HG03442 (cell line): ENCODE results near the gene MED31.
A peak's percentile ranks its signal among the peaks of the same experiment; 100 is the strongest.
"Not testable (repeated sequence)": the region's sequence is repeated elsewhere in the genome, so short reads cannot be mapped to it uniquely, and the experiment has no call there.

Experiments
- ATAC-seq: cut with Tn5 transposase; IDR thresholded peaks from one replicate; pipeline ENCODE4 v1.9.1; 2021; ENCODE audit warnings: mild to moderate bottlenecking, moderate library complexity; ENCODE audit not compliant: unreplicated experiment

MED31 gene

DNA sequence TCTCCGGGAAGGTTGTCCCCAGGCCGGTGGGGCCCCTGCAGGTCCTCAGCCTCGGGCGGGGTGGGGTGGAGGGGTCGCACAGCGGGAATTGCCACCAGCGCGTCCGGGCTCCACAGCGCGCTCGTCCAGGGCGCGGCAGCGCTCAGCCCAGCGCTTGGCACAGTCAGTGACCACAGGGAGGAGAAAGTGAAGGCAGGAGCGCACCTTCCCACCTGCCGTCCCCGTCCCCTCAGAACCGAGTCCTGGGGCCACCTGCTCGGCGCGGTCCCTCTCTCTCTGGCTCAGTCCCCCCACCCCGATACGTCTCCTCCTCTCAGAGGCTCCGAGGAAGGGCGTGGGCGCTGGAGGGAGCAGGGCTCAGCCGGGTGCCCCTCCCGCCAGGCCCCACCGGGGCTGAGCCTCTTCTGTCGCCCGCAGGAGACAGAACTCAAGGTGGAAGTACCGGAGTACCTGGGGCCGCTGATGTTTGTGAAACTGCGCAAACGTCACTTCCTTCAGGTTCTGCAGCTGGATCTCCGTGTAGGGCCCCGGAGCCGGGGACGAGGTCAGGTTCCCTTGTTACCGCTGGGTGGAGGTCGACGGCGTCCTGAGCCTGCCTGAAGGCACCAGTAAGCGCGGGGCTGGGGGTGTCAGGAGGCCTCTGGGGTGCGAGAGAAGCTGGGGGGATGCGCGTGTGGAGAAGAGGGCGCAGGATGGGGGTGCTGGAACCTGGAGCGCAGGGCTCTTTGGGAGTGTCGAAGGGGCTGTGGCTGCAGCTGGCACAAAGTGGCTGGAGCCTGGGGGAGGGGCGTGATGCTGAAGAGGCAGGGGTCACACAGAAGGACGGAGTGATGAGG lies 5.6 kb upstream of the MED31 start:
- not testable (repeated sequence) for ATAC-seq

DNA sequence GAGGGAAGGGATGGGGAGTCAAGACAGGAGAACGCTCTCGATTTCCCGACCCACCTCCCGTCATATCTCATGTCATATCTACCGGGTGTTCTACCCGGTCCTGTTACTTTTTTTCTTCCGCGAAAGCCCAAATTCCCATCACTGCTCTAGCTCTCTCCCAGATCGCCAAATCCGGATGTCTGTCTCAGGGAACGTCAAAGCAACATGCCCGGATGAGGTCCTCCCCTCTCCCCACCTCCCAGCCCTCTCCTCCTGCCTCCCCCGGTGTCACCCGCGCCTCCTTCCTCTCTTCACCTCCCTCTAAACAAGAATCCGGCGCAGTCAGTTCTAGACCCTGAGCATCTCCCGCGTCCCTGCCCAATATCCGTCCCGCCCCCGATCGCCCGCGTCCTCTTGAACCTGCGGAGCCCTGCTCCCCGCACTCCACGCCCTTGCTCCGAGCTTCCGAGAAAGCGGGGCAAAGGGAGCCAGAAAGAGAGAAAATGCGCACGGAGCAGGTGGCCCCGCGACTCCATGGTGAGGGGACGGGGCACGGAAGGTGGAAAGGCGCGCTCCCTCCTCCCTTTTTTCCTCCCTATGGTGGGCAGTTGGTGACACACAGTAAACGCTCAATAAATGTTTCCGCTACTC lies 4.4 kb upstream of the MED31 start:
- ATAC-seq = not testable (repeated sequence)

DNA sequence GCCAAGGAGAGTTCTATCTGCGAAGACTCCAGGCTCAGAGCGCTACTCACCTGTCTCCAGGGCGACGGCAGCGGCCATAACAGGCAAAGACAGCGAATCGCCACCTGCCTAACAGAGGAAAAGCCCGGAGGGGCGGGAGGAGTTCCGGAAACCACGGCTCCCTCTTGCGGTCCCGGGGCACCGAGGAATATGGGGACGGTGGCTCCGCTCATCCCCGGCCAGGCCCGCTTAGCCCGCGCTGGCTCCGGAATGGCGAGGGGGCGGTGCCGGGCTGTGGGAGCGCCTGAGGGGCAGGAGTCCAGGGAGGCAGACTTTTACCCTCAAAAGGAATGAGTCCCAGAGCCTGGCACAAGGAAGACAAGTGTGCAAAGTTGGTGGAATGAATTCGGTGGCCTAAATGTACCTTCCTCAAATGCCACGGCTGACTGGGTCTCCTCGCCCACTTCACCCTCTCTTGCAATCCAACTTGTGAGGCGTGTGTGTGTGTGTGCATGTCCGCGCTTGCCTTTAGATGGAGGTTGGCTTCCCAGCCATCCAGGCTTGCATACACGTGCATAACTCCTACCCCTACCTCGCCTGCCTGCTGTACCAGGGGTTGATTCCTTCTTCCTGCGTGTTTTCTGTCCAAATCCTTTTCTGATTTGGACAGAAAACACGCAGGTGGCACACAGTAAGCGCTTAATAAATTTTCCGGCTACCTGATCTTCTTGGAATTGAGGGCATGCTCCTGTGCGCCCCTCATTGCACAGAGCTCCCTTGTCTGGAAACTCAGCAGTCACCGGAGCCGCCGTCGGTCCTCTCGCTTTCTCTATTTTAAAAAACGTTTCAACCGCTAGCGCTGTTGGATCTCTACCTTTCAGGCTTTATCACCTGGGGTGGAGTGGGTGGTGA lies 3.7 kb upstream of the MED31 start:
- no peak for ATAC-seq

DNA sequence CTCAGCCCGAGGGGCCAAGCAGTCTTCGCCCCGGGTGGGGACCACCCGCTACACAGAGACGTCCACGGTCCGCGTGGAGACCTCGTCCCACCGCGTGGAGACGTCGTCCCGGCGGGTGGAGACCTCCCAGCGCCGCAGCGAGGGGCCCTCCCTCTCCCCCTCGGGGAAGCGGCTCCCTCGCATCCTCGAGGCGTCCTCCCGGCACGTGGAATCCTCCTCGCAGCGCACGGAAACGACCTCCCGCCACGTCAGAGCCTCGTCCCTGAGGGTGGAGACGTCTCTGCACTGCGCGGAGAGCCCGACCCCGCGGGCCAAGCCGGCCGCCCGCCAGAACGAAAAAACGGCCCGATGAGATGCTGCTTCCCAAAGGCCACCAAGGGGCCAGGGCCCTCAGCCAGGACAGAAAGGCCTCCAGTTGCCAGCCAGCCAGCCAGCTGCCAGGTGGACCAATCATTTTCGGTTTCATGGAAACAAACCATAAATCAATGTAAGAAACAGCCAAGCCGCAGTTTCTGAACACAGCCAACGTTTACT lies 581 bp upstream of the MED31 start:
- ATAC-seq = peak; percentile 18

DNA sequence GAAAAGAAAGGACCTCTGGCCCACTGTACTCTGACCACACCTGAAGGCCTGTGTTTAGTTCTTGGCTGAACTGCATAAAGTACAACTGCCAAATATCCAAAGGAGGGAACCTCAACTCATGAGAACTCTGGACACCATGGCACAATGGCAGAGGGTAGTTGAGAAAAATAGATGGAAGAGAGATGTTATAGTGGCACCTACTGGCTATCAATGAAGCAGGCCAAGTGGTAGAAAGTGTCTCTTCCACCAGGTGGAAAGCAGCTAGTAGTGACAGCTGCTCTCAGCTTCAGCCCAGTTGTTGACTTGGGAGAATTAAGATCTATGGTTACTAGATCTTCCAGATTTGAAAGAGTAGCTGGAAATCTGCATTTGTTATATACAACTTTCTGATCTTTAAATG lies 3.2 kb downstream of the MED31 start:
- ATAC-seq = no peak

DNA sequence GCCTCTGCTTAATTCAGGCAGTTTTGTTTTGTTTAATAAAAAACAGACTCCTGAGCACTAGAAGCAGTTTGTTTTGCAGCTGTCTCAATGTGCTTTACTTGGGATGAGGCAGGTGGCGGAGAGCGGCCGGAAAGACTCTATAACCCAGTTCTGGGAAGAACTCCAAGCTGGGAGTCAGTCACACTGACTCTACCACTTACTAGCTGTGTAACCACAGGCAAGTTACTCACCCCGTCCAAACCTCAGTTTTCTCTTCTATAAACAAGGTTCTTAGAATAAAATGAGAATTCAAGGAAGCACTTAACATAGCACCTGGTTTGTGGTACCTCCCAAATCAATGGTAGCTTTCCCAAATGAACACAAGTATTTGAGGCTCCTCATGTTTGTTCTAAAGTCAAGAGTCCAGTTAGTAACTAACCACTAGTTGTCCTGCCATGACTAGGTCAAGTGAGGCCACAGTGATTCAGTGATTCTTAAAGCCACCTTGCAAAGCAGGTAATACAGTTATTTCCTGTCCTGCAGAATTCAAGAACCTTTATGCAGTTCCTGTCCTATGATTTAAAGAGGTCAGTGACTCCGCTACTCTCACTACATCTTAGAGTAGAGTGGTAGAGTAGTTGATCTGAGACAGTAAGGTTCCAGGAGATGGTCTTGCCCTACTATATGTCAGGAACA lies 7.8 kb downstream of the MED31 start:
- ATAC-seq = no peak

DNA sequence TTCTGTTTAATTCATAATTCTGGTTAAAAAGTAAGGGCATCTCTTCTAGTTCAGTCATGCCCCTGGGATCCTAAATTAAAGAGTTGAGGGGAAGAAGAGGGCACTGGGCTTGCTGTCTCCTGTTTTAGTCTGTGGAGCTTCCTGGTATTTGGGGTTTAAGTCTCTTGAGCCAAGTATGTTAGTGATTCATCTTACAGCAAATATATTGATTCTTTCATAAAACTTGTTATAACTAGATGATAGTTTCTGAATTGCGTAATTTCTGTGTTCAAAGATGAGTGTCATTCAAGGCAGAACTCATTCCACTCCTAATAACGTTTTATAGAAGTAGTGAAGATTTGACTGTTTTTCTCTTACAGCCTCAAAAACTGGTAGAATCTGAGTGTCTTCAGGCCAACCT lies 8.8 kb downstream of the MED31 start:
- no peak for ATAC-seq

DNA sequence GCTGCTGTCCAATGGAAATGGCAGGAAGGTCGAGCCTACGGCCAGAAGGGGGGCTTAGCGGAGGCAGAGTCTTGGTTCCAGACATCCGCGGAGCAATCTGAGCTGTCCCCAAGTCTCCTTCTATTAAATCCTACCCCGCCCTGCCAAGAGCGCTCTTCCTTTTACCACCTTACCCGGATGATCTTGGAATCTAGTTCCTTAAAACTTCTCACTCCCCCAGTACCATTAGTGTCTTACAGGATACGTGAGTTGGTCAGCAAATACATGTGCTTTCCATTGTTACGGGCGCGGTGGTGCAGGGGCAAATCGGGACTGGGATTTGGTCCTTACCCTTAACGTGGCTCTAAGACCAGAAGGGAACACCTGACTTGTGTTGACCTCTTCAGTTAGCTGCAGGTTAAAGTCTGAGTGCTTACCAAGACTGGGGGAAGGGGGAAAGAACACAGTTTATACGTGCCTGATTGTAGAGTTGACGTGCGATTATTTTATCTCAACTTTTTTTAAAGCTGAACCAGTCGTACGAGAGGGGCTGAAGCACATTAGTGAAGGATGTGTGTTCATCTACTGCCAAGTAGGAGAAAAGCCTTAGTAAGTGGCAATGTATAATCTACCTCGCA lies 10.1 kb downstream of the MED31 start:
- ATAC-seq = peak; percentile 16

DNA sequence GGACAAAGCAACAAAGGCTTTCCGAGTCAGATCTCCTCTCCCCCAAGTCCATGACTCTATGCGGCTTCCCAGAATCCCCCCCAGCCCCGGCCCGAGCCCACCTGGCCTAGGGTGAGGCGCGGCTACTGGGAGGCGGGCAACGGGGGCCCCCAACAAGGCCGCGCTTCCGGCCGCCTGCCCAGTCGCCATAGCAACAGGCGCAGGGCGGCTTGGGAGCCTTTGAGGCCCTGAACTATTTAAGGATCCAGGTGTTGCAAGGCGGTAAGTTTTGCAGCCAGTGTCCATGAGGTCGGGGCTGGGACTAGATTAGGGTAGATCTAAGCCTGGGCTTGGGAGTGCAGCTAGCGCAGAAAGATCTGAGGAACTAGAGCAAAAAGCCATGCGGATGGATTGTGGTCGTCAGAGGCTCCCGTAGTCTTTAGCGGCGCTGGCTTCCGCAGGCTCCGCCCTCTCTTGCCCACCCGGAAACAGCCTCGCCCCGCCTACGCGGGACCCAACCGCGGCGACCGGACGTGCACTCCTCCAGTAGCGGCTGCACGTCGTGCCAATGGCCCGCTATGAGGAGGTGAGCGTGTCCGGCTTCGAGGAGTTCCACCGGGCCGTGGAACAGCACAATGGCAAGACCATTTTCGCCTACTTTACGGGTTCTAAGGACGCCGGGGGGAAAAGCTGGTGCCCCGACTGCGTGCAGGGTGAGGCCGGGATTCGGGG lies 10.7 kb downstream of the MED31 start, which contains the start of the genes KIAA0753 and TXNDC17:
TSS of gene KIAA0753 (minus strand) at position 176 of the 711 bp plus-strand sequence. CDS start 5,608 bp downstream, outside the sequence.
TSS of gene TXNDC17 (plus strand) at position 525 of the 711 bp plus-strand sequence. CDS start at position 548, 23 bp downstream.
- ATAC-seq = peak; percentile 83

DNA sequence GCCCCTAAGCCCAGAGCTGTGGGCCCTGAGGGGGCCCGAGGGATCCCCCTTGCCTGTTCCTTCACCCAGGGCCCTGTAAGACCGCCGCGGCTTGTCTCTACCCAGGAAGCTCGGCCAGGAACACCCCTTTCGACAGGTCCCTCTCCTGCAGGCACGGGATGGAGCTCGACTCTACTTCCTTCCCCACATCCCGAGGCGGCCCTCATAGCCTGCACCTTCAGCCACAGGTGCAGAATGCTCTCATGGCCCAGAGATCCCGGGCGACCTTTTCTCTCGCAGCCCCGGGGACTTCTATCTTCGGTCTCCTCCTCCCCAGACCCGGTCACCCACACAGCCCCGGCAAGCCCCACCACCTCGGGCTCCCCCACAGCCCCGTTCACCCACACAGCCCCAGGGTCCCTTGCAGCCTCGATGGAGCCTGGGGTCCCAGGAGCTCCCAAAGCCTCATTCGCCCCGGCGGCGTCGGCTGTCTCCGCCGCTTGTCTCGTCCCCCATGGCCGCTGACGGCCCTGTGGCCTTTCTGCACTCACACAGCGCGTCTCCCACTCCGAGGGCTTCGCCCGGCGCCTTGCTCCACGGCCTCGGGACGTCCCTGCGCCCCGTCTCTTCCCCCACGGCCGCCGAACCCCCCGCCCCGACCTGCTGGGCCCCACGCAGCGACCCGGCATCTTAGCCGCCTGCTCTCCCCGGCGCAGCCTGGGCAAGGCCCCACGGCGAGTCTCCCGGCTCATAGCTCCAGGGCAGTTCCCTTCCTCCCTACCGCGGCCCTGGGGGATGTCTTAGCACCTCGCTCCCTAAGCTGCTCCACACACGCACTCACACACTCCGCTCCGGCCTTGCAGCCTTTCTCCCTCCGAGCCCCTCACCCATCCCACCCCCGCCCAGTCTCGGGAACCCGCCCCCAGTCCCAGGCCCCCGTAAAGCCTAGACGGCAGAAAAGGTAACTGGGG lies 11.5 kb downstream of the MED31 start:
- ATAC-seq = no peak

DNA sequence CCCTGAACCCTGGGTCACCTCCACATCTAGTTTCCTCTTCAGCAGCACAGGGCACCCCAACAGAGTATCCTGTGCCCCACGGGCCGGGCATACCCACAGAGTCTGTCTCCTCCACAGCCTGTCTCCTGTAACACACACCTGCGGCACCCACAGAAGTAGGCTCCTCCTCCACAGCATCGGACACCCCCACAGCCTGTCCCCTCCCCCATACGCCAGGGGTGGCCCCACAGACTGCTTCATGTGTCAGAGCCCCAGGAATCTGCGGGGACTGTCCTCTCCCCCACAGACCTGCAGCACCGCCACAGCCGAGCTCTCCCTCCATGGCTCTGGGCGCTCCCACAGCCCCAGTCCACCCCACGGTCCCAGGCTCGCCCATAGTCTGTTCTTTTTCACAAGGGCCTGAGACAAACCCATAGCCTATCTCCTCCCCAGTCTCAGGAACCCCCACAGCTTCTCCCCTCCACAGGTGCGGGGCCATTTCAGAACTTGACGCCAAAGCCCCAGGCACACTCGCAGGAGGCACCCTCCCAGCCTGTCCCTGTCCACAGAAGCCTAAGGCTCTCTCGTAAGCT lies 12.3 kb downstream of the MED31 start:
- ATAC-seq = no peak

DNA sequence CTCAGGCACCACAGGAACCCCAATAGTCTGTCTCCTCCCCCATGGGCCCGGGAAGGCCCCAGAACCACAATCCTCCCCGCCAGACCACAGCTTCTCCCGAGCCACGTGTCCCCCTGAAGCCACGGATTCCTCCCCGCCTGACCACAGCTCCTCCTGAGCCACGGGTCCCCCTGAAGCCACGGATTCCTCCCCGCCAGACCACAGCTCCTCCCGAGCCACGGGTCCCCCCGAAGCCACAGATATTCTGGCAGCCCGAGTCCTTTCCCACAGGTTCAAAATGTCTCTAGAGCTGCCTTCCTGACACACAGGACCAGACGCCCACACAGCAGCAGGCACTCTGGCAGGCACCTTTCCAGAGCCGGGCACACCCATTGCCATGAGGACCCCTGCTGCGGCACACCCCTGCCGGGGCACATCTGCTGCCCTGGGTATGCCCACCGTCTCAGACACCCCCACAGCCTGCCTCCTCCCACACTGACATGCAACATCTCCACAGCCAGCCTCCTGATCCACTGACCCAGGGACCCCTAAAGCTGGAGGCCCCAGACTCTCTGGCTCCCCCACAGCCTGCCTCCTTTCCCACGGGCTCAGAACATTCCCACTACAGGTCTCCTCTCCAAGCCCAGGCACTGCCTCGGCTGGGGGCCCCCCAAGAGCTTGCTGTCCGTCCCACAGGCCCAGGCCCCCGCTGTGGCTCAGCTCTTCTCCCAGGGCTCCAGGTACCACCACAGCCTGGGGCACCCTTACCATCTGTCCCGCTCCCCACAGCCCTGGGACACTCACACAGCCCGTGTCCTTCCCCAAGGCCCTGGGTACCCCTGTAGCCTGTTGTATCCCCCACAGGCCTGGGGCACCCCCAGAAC lies 13.1 kb downstream of the MED31 start:
- no peak for ATAC-seq

DNA sequence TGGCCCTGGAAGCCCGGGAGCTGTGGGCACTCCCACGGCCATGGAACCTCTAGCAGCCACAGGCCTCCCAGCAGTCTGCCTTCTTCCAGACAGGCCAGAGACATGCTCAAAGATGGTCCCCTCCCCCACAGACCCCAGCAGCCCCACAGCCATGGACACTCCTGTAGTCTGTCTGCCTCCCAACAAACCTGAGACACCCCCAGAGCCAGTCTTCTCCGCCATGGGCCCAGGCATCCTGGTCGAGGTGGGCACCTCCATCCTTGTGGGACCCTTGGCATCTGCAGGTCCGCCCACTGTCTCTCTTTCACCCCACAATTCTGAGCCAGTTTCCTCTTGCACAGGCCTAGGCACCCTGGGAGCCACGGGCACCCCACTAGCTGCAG lies 14.0 kb downstream of the MED31 start:
- ATAC-seq = no peak

DNA sequence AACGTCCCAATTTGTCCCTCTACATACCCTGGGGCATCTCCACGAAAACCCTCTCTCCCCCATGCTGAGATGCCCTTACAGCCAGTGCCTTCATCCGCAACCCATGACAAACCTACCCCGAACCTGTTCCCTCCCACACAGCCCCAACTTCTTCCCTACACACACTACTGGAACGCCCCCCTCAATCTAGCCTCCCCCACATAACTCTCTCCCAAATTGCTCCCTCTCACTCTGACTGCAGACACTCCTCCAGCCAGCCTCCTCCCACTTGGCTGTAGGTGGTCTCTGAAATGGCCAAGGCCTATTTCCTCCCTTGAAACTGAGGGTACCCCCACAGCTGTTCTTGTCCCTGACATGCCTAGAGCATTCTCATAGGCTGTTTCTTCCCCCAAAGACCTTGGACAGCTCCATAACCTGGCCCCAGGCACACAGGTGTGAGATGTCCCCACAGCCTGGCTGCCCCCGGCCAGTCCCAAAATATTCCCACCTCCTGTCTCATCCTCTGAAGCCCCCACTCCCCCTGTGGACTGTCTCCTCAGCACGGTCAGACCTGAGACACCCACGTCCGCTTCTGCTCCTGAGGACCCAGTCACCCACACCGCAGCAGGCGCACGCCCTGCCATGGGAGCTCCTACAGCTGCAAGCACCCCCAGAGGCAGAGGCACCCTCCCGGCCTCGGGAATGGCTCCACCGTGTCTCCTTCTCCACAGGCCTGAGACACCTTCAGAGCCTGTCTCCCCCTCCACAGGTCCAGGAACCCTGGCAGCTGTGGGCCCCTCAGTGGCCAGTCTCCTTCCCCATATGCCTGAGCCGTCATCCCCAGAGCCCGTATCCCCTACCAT lies 14.6 kb downstream of the MED31 start:
- ATAC-seq = no peak

DNA sequence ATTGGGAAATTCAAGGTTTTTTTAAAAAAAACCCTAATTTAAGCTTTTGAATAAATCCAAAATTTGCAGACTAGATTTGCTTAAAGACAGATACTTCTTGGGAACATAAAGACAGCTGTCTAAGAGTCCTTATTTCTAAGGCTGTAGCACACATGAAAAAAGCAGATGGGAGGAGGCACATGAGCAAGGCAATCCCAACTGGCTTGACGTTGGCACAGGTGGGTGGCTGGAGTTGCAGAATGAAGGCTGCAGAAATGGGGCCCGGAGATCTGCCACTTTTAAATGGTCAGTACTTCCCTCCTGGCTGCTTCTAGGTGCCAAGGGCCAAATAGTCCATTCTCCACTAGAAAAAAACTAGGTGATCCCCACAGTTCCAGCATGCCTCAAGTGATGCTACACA lies 15.3 kb downstream of the MED31 start:
- ATAC-seq = no peak

DNA sequence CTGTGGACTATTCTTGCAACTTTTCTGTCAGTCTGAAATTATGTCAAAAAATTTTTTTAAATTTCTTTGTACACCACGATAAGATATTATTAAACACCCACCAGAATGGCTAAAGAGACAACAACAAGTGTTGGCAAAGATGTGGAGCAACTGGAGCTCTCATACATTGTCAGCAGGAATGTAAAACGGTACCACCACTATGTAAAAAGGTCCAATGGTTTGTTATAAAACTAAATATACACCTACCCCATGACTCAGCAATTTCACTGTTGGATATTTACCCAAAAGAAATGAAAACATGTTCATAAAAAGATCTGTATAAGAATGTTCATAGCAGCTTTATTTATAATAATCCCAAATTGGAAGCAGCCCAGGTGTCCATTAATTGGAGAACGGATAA lies 18.1 kb downstream of the MED31 start:
- ATAC-seq = no peak
